DOHH2 (cell line): Measurements from ENCODE around the gene CACNA2D4.

Experiments used
- H3F3A ChIP-seq: fragments of 200-600 bp; sonication (generic), shearing (Covaris generic); 2 replicates; pipeline ENCODE4 v1.6.0; 2016; ENCODE audit warnings: antibody characterized with exemption, mild to moderate bottlenecking; ENCODE audit not compliant: control insufficient read depth, insufficient read depth
- H3K27ac ChIP-seq: fragments of 200-600 bp; sonication (generic); 2 replicates; pipeline ENCODE4 v1.5.1; 2014; ENCODE audit warnings: low read depth, mild to moderate bottlenecking, low read length, moderate library complexity
- H3K27me3 ChIP-seq: fragments of 200-600 bp; sonication (generic); 2 replicates; pipeline ENCODE4 v1.6.1; 2014; ENCODE audit warnings: mild to moderate bottlenecking, low read length, mixed read lengths; ENCODE audit not compliant: control insufficient read depth
- H3K36me3 ChIP-seq: fragments of 200-600 bp; sonication (generic); 2 replicates; pipeline ENCODE4 v1.6.1; 2014; ENCODE audit warnings: mild to moderate bottlenecking, low read length, moderate library complexity, mixed read lengths; ENCODE audit not compliant: control insufficient read depth
- H3K4me1 ChIP-seq: fragments of 200-600 bp; sonication (generic); 2 replicates; pipeline ENCODE4 v1.6.1; 2014; ENCODE audit warnings: mild to moderate bottlenecking, low read length, mixed read lengths; ENCODE audit not compliant: control insufficient read depth
- H3K4me2 ChIP-seq: fragments of 200-600 bp; sonication (generic); 2 replicates; pipeline ENCODE4 v1.6.0; 2014; ENCODE audit warnings: mild to moderate bottlenecking, low read length, moderate library complexity
- H3K4me3 ChIP-seq: fragments of 200-600 bp; sonication (generic); 2 replicates; pipeline ENCODE4 v1.5.1; 2014; ENCODE audit warnings: mild to moderate bottlenecking, low read length, mixed read lengths
- H3K79me2 ChIP-seq: fragments of 200-600 bp; sonication (generic); 2 replicates; pipeline ENCODE4 v1.6.1; 2014; ENCODE audit warnings: mild to moderate bottlenecking, low read length, mixed read lengths; ENCODE audit not compliant: control insufficient read depth
- H3K9me2 ChIP-seq: fragments of 200-600 bp; sonication (generic); replicated peaks from 2 replicates; pipeline ENCODE4 v1.6.1; 2014; ENCODE audit warnings: mild to moderate bottlenecking, low read length, mixed read lengths; ENCODE audit not compliant: control insufficient read depth
- H3K9me3 ChIP-seq: fragments of 200-600 bp; sonication (generic); 2 replicates; pipeline ENCODE4 v1.6.1; 2014; ENCODE audit warnings: antibody characterized with exemption, low read length, mixed read lengths; ENCODE audit not compliant: control insufficient read depth, insufficient read depth
- H4K20me1 ChIP-seq: fragments of 200-600 bp; sonication (generic); 2 replicates; pipeline ENCODE4 v1.6.0; 2014; ENCODE audit warnings: low read depth, mild to moderate bottlenecking, antibody characterized with exemption, low read length, moderate library complexity; ENCODE audit not compliant: control insufficient read depth, insufficient read depth
- CTCF ChIP-seq: fragments of 200-600 bp; sonication (generic); IDR thresholded peaks from one replicate; pipeline ENCODE4 v1.5.1; 2014; ENCODE audit warnings: antibody characterized with exemption, mild to moderate bottlenecking, low read depth, low read length; ENCODE audit not compliant: poor library complexity, severe bottlenecking
- EZH2phosphoT487 ChIP-seq: fragments of 200-600 bp; sonication (generic); IDR thresholded peaks from 2 replicates; pipeline ENCODE4 v1.6.1; 2017; ENCODE audit warnings: borderline replicate concordance, mild to moderate bottlenecking, antibody characterized with exemption, low read length, moderate library complexity, mixed read lengths

Gene CACNA2D4

GRCh38 chr12:1839464-1839863 lies 79.0 kb downstream of the CACNA2D4 start:
- no peak overlapping the region for H3K27ac ChIP-seq
- no peaks in the 10 kb centered on the region for H3K9me3 ChIP-seq
- H3K36me3 ChIP-seq = no peaks in the 10 kb centered on the region
- H3K27me3 ChIP-seq = peaks cover 10% of the 10 kb centered on the region; the same call in 1 of the 2 replicates
- no peak overlapping the region for H3K4me3 ChIP-seq
- peaks cover 8% of the 10 kb centered on the region for H3K4me1 ChIP-seq
- no peak overlapping the region for H3K4me2 ChIP-seq
- H3K9me2 ChIP-seq = no peaks in the 10 kb centered on the region
- no peaks in the 10 kb centered on the region for H3K79me2 ChIP-seq
- H4K20me1 ChIP-seq = no peaks in the 10 kb centered on the region
- H3F3A ChIP-seq = no peaks in the 10 kb centered on the region
- no peak for TF ChIP-seq CTCF
- TF ChIP-seq EZH2phosphoT487 = no peak

- Histone ChIP-seq H3K4me3 (no peak overlapping the region), H3K36me3 (no peaks in the 10 kb centered on the region), H3K27me3 (peaks cover 7% of the 10 kb centered on the region; the same call in 1 of the 2 replicates), H3K9me3 (no peaks in the 10 kb centered on the region), H3K4me2 (no peak overlapping the region), H3K4me1 (peaks cover 8% of the 10 kb centered on the region), H3F3A (no peaks in the 10 kb centered on the region), H3K79me2 (no peaks in the 10 kb centered on the region), H4K20me1 (no peaks in the 10 kb centered on the region), H3K27ac (no peak overlapping the region), H3K9me2 (no peaks in the 10 kb centered on the region)
- TF ChIP-seq CTCF (no peak), EZH2phosphoT487 (no peak)
Observed at GRCh38 chr12:1838994-1839365, 79.5 kb downstream of the CACNA2D4 start.

GRCh38 chr12:1838205-1838993 lies 80.1 kb downstream of the CACNA2D4 start:
- Histone ChIP-seq H3K79me2 (no peaks in the 10 kb centered on the region), H3K27ac (no peak overlapping the region), H3K9me2 (no peaks in the 10 kb centered on the region), H3K9me3 (no peaks in the 10 kb centered on the region), H3K4me2 (no peak overlapping the region), H3K4me1 (peaks cover 8% of the 10 kb centered on the region), H3F3A (no peaks in the 10 kb centered on the region), H3K27me3 (peaks cover 3% of the 10 kb centered on the region; the same call in 1 of the 2 replicates), H3K4me3 (no peak overlapping the region), H3K36me3 (no peaks in the 10 kb centered on the region), H4K20me1 (no peaks in the 10 kb centered on the region)
- no peak for TF ChIP-seq CTCF
- TF ChIP-seq EZH2phosphoT487 = no peak
